ENCODE data around the gene DIP2B.
A peak's percentile ranks its signal among the peaks of the same experiment; 100 is the strongest.
"Not testable (repeated sequence)": the region's sequence is repeated elsewhere in the genome, so short reads cannot be mapped to it uniquely, and the experiment has no call there.

DIP2B gene

DNA sequence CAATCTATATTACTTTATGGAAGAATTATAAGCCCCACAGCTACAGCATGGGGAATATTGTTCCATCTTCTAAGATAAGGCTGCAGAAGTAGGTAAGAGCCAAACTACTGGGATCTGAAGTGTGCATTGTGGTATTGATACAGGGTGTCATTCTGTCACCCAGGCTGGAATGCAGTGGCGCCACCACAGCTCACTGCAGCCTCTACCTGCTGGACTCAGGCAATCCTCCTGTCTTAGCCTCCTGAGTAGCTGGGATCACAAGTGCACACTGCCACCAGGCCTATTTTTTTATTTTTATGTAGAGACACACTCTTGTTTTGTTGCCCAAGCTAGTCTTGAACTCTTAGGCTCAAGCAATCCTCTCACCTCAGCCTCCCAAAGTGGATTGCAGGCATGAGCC lies 21.3 kb upstream of the DIP2B start:
- ChIA-PET POLR2A (no interaction called here), CTCF (no interaction called here)
- TF ChIP-seq PKNOX1 (IDR thresholded peaks at IDR 0.05) = no peak
- no peak for TF ChIP-seq ZNF384 (IDR thresholded peaks at IDR 0.05)
- no peak for TF ChIP-seq SUZ12 (IDR thresholded peaks at IDR 0.05)
- no peak for DNase-seq (ENCODE audit: extremely low spot score)

DNA sequence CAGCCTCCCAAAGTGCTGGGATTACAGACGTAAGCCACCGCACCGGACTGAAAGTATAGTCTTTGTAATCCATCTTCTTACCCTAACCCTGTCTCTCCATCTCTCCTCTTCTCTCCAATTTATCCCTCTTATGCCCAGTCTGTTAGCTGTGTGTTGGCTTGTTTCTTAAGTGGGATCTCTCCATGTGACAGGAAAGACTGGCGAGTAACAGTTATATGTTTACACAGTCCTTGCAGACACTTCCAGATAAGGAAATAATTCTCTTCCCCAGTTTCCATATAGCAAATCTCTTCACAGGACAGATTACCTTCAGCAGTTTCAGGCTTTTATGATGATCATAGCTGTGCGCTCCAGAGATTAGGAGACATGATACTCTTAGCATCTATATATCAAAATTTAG lies 16.0 kb upstream of the DIP2B start:
- TF ChIP-seq LEF1 (IDR thresholded peaks at IDR 0.05; ENCODE audit: borderline replicate concordance) (no peak), HDGF (IDR thresholded peaks at IDR 0.05; ENCODE audit: borderline replicate concordance) (no peak), SUZ12 (IDR thresholded peaks at IDR 0.05) (no peak), FOXK2 (IDR thresholded peaks at IDR 0.05) (no peak), PKNOX1 (IDR thresholded peaks at IDR 0.05) (no peak), TARDBP (IDR thresholded peaks at IDR 0.05) (no peak), ARNT (IDR thresholded peaks at IDR 0.05) (no peak), L3MBTL2 (conservative IDR thresholded peaks at IDR 0.05) (no peak)
- ChIA-PET POLR2A (no interaction called here), CTCF (no interaction called here)
- DNase-seq (ENCODE audit: extremely low spot score) = no peak

GRCh38 chr12:50498119-50498518 lies 6.7 kb upstream of the DIP2B start:
- POLR2A ChIA-PET; DNase-seq (ENCODE audit: extremely low spot score); CTCF ChIA-PET: not testable (repeated sequence)

GRCh38 chr12:50505675-50506530 lies 1.1 kb downstream of the DIP2B start:
- ChIA-PET CTCF (interaction anchor here (0.6 to 1.6 kb wide), 3 partner anchors 133 to 926 kb away, joined by 3 to 10 read pairs (median 3); partner anchors contain the start of gene BCDIN3D), POLR2A (interaction anchor here (0.7 to 1.0 kb wide), 3 partner anchors 115 to 258 kb away, joined by 3 to 5 read pairs (median 3); partner anchors contain the start of gene ATF1)
- TF ChIP-seq ZNF384 (IDR thresholded peaks at IDR 0.05) (no peak), L3MBTL2 (conservative IDR thresholded peaks at IDR 0.05) (0 out of 2 replicates have a peak, but pooled peaks have one; percentile 22)
- DNase-seq (ENCODE audit: extremely low spot score) = no peak

DNA sequence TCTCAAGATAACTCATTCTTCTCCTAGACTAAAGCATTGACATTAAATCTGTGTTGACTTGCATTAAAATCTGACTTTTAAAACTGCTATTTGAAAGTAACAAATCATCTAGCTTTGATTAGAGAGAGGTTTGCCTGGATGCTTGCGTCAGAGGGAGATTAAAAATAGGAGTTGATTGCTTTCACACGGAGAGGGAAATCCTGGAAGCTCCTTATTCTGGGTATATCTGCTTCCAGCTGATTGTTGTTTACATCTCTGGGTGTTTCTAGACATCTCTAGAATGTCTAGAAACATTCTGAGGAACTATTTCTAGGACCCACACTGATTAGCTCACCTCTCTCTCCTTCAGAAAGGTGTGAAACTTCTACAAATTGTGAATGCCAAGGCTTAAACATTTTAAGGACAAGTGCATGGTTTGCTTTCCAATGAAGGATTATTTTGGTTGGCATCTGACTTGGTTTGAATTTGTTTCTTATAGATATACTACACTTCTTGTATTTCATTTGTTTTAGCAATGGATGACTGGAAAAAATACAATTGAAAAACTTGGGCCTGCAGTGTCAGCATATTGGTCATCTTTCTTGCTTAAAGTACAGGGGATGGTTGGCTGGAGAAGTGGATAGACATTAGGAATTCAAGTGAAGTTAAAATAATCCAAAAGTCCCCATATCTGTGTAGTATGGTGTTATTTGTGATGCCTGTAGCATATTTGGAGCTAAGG lies 2.1 kb downstream of the DIP2B start:
- ChIA-PET CTCF (interaction anchor here (0.7 kb wide), 1 partner anchor 927 kb away, joined by 3 read pairs; no protein-coding TSS in a partner anchor), POLR2A (interaction anchor here (0.7 to 0.9 kb wide), 2 partner anchors 114 to 127 kb away, joined by 3 to 5 read pairs; no protein-coding TSS in a partner anchor)
- no peak for DNase-seq (ENCODE audit: extremely low spot score)
- TF ChIP-seq SP1 (IDR thresholded peaks at IDR 0.05) (no peak), SUZ12 (IDR thresholded peaks at IDR 0.05) (no peak), TARDBP (IDR thresholded peaks at IDR 0.05) (no peak), PKNOX1 (IDR thresholded peaks at IDR 0.05) (no peak), ELF4 (IDR thresholded peaks at IDR 0.05) (no peak), NFRKB (IDR thresholded peaks at IDR 0.05) (no peak), HDGF (IDR thresholded peaks at IDR 0.05; ENCODE audit: borderline replicate concordance) (no peak), FOXK2 (IDR thresholded peaks at IDR 0.05) (no peak), FOXA1 (IDR thresholded peaks at IDR 0.05) (no peak), BHLHE40 (IDR thresholded peaks at IDR 0.05; ENCODE audit: borderline replicate concordance) (no peak), ZNF384 (IDR thresholded peaks at IDR 0.05) (no peak), LEF1 (IDR thresholded peaks at IDR 0.05; ENCODE audit: borderline replicate concordance) (no peak), FOXM1 (IDR thresholded peaks at IDR 0.05; ENCODE audit: borderline replicate concordance) (no peak)

DNA sequence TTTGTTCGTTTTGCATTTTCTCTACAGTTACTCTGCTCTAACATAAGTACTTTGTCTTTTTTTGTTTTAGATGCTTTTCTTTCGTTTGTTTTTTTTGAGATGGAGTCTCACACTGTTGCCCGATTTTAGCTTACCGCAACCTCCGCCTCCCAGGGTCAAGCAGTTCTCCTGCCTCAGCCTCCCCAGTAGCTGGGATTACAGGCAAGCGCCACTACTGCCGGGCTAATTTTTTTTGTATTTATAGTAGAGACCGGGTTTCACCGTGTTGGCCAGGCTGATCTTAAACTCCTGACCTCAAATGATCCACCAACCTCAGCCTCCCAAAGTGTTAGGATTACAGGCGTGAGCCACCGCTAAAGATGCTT lies 2.7 kb downstream of the DIP2B start:
- no peak for DNase-seq (ENCODE audit: extremely low spot score)
- TF ChIP-seq FOXA1 (IDR thresholded peaks at IDR 0.05) = no peak
- TF ChIP-seq ELF4 (IDR thresholded peaks at IDR 0.05) = no peak
- TF ChIP-seq ZNF384 (IDR thresholded peaks at IDR 0.05) = no peak
- no peak for TF ChIP-seq ARNT (IDR thresholded peaks at IDR 0.05)
- TF ChIP-seq NFRKB (IDR thresholded peaks at IDR 0.05) = no peak
- no peak for TF ChIP-seq HDGF (IDR thresholded peaks at IDR 0.05; ENCODE audit: borderline replicate concordance)
- TF ChIP-seq BHLHE40 (IDR thresholded peaks at IDR 0.05; ENCODE audit: borderline replicate concordance) = no peak
- no peak for TF ChIP-seq LEF1 (IDR thresholded peaks at IDR 0.05; ENCODE audit: borderline replicate concordance)
- TF ChIP-seq CTBP1 (IDR thresholded peaks at IDR 0.05; ENCODE audit: borderline replicate concordance) = no peak
- no peak for TF ChIP-seq FOXK2 (IDR thresholded peaks at IDR 0.05)
- TF ChIP-seq PKNOX1 (IDR thresholded peaks at IDR 0.05) = no peak
- no peak for TF ChIP-seq L3MBTL2 (conservative IDR thresholded peaks at IDR 0.05)
- no peak for TF ChIP-seq SUZ12 (IDR thresholded peaks at IDR 0.05)
- TF ChIP-seq SP1 (IDR thresholded peaks at IDR 0.05) = no peak
- no peak for TF ChIP-seq TARDBP (IDR thresholded peaks at IDR 0.05)
- no peak for TF ChIP-seq FOXM1 (IDR thresholded peaks at IDR 0.05; ENCODE audit: borderline replicate concordance)
- ChIA-PET CTCF (no interaction called here), POLR2A (no interaction called here)

Data from HEK293T (cell line).